ENCODE data around the gene SKIC8.

The SKIC8 gene

GRCh38 chr15:78272776-78273175 lies 26.6 kb downstream of the SKIC8 start:
- no peaks in the 10 kb centered on the region for H3K79me2 ChIP-seq (ENCODE audit: low read length)
- TF ChIP-seq EZH2 (optimal IDR thresholded peaks at IDR 0.05; ENCODE audit: low read depth, low read length) (no peak), EZH2phosphoT487 (IDR thresholded peaks at IDR 0.05; ENCODE audit: low read length) (no peak), CTCF (IDR thresholded peaks at IDR 0.05; ENCODE audit: low read length) (no peak)
- no peaks in the 10 kb centered on the region for H3K4me1 ChIP-seq (ENCODE audit: low read length)
- no peak overlapping the region for H3K4me3 ChIP-seq (ENCODE audit: low read length)
- H3K4me2 ChIP-seq (ENCODE audit: low read depth, low read length) = no peak overlapping the region
- no peaks in the 10 kb centered on the region for H3K27me3 ChIP-seq (replicated peaks; ENCODE audit: insufficient read depth, low read length)
- H3K9me3 ChIP-seq (replicated peaks; ENCODE audit: insufficient read depth, low read length) = no peaks in the 10 kb centered on the region
- no peaks in the 10 kb centered on the region for H3F3A ChIP-seq (ENCODE audit: insufficient read depth, low read length)
- H2AFZ ChIP-seq (ENCODE audit: low read length) = no peak overlapping the region
- H3K27ac ChIP-seq (ENCODE audit: low read length) = no peak overlapping the region
- DNase-seq = no peak
- H3K9me2 ChIP-seq (replicated peaks; ENCODE audit: insufficient read depth, low read length) = no peaks in the 10 kb centered on the region
- no peaks in the 10 kb centered on the region for H4K20me1 ChIP-seq (ENCODE audit: insufficient read depth, low read length)
- no peak overlapping the region for H3K9ac ChIP-seq (ENCODE audit: low read length)
- H3K36me3 ChIP-seq (replicated peaks; ENCODE audit: insufficient read depth, low read length) = no peaks in the 10 kb centered on the region

GRCh38 chr15:78272316-78272715 lies 27.1 kb downstream of the SKIC8 start:
- Histone ChIP-seq H3K9me3 (replicated peaks; ENCODE audit: insufficient read depth, low read length) (no peaks in the 10 kb centered on the region), H2AFZ (ENCODE audit: low read length) (no peak overlapping the region), H3K27ac (ENCODE audit: low read length) (no peak overlapping the region), H3K4me3 (ENCODE audit: low read length) (no peak overlapping the region), H3K9ac (ENCODE audit: low read length) (no peak overlapping the region), H4K20me1 (ENCODE audit: insufficient read depth, low read length) (no peaks in the 10 kb centered on the region), H3K36me3 (replicated peaks; ENCODE audit: insufficient read depth, low read length) (no peaks in the 10 kb centered on the region), H3K79me2 (ENCODE audit: low read length) (no peaks in the 10 kb centered on the region), H3K27me3 (replicated peaks; ENCODE audit: insufficient read depth, low read length) (no peaks in the 10 kb centered on the region), H3K4me1 (ENCODE audit: low read length) (no peaks in the 10 kb centered on the region), H3F3A (ENCODE audit: insufficient read depth, low read length) (no peaks in the 10 kb centered on the region), H3K9me2 (replicated peaks; ENCODE audit: insufficient read depth, low read length) (no peaks in the 10 kb centered on the region), H3K4me2 (ENCODE audit: low read depth, low read length) (no peak overlapping the region)
- TF ChIP-seq CTCF (IDR thresholded peaks at IDR 0.05; ENCODE audit: low read length) (no peak), EZH2 (optimal IDR thresholded peaks at IDR 0.05; ENCODE audit: low read depth, low read length) (no peak), EZH2phosphoT487 (IDR thresholded peaks at IDR 0.05; ENCODE audit: low read length) (no peak)
- DNase-seq = no peak

GRCh38 chr15:78266806-78267205 lies 32.6 kb downstream of the SKIC8 start:
- no peak overlapping the region for H3K9ac ChIP-seq (ENCODE audit: low read length)
- TF ChIP-seq CTCF (IDR thresholded peaks at IDR 0.05; ENCODE audit: low read length) (no peak), EZH2 (optimal IDR thresholded peaks at IDR 0.05; ENCODE audit: low read depth, low read length) (no peak), EZH2phosphoT487 (IDR thresholded peaks at IDR 0.05; ENCODE audit: low read length) (no peak)
- H3K4me3 ChIP-seq (ENCODE audit: low read length) = no peak overlapping the region
- no peaks in the 10 kb centered on the region for H3K9me2 ChIP-seq (replicated peaks; ENCODE audit: insufficient read depth, low read length)
- H3F3A ChIP-seq (ENCODE audit: insufficient read depth, low read length) = no peaks in the 10 kb centered on the region
- no peaks in the 10 kb centered on the region for H3K9me3 ChIP-seq (replicated peaks; ENCODE audit: insufficient read depth, low read length)
- DNase-seq = no peak
- no peak overlapping the region for H3K4me2 ChIP-seq (ENCODE audit: low read depth, low read length)
- no peaks in the 10 kb centered on the region for H4K20me1 ChIP-seq (ENCODE audit: insufficient read depth, low read length)
- H3K79me2 ChIP-seq (ENCODE audit: low read length) = no peaks in the 10 kb centered on the region
- H3K27me3 ChIP-seq (replicated peaks; ENCODE audit: insufficient read depth, low read length) = peaks cover 10% of the 10 kb centered on the region
- no peak overlapping the region for H2AFZ ChIP-seq (ENCODE audit: low read length)
- no peaks in the 10 kb centered on the region for H3K36me3 ChIP-seq (replicated peaks; ENCODE audit: insufficient read depth, low read length)
- H3K4me1 ChIP-seq (ENCODE audit: low read length) = no peaks in the 10 kb centered on the region
- H3K27ac ChIP-seq (ENCODE audit: low read length) = no peak overlapping the region

Measured in MM.1S (cell line).